Adrenal gland (tissue), 12 donors: ENCODE measurements around the gene ACADS. TPM values are rescaled to one million over a fixed set of nuclear protein-coding genes. Genes with fewer than 3 reads are reported as not detected.
A peak's percentile ranks its signal among the peaks of the same experiment; 100 is the strongest.

Experiments
- DNase-seq, 7 donors: peaks; one replicate each; pipeline ENCODE4 v3.0.0-alpha.2; 2019 to 2020
- H3K27ac ChIP-seq, 5 donors: fragments of 200-600 bp; sonication (generic) in 4 of 5; 1 replicate in 3 of 5; 2 replicates in 2 of 5; pipeline versions ENCODE4 v1.5.1 to v1.8.0; 2016 to 2020; ENCODE audit warnings: mild to moderate bottlenecking in 1 of 5
- H3K27me3 ChIP-seq: fragments of 200-600 bp; 2 replicates; pipeline ENCODE4 v1.8.0; 2021
- H3K36me3 ChIP-seq, 2 donors: fragments of 200-600 bp; replicated peaks in 1 of 2; 1 replicate in 1 of 2; 2 replicates in 1 of 2; pipeline versions ENCODE4 v1.5.1 to v1.8.0; 2018 to 2022
- H3K4me1 ChIP-seq, 2 donors: fragments of 200-600 bp; replicated peaks in 1 of 2; 1 replicate in 1 of 2; 2 replicates in 1 of 2; pipeline versions ENCODE4 v1.5.1 to v1.8.0; 2018 to 2021
- H3K4me3 ChIP-seq, 4 donors: fragments of 200-600 bp; sonication (generic) in 3 of 4; one replicate each; pipeline ENCODE4 v1.5.1; 2016 to 2018
- H3K9me3 ChIP-seq, 3 donors: fragments of 200-600 bp; sonication (generic) in 1 of 3; replicated peaks in 1 of 3; 1 replicate in 2 of 3; 2 replicates in 1 of 3; pipeline versions ENCODE4 v1.5.1 to v1.8.0; 2016 to 2021
- POLR2A ChIP-seq, 2 donors: fragments of 450-650 bp; IDR thresholded peaks; one replicate each; pipeline ENCODE4 v1.6.1; 2017; ENCODE audit warnings: antibody characterized with exemption in 2 of 2, mild to moderate bottlenecking in 2 of 2, moderate library complexity in 1 of 2
- WGBS, 4 donors: extraction: QIAGEN DNeasy Blood & Tissue Kit in 2 of 4; methylation state at CpG; one replicate each; pipeline versions ENCODE4 v1.1.5 to v1.1.7; 2013 to 2017; 5-methylcytosine and 5-hydroxymethylcytosine counted together
- intact Hi-C, 2 donors: fragments of 100-400 bp; cut with DNase I; formaldehyde crosslinking; loops; one replicate each; pipeline versions ENCODE4 v1.14.1 to v1.15.0; 2022 to 2023
- polyA plus RNA-seq, 3 donors: library from polyadenylated mRNA; stranded (reverse); fragments of 200-250 nt in 2 of 3; fragments of 350-450 nt in 1 of 3; fragmentation: Illumina TruSeq in 1 of 3; extraction: RNeasy Lipid Tissue Mini Kit (QIAGEN cat#74804) in 1 of 3; gene quantifications; one replicate each; pipeline ENCODE4 v1.2.3, GENCODE V29; 2013 to 2014
- total RNA-seq, 9 donors: library from RNA; depleted of rRNA in 4 of 9; stranded (reverse); fragments of >200 nt in 4 of 9; fragments of 120-200 nt in 1 of 9; fragmentation: NEBNext Ultra II Directional in 1 of 9; extraction: Animal tissue kit (Norgen Biotek cat#: 25700) in 1 of 9; gene quantifications; one replicate each; pipeline versions ENCODE4 v1.1.0 to v1.2.4, GENCODE V29; 2013 to 2023
- TF ChIP-seq, protein P1 (sequence below), 6 experiments: fragments of 450-650 bp in 4 of 6; fragments of 200-600 bp in 2 of 6; sonication (generic) in 1 of 6; IDR thresholded peaks; 1 replicate in 5 of 6; 2 replicates in 1 of 6; pipeline versions ENCODE4 v1.5.1 to v1.8.0; 2016 to 2021; ENCODE audit warnings: antibody characterized with exemption in 6 of 6, mild to moderate bottlenecking in 2 of 6, moderate library complexity in 1 of 6
- donor health status: healthy with polysubstance abuse.
- donor health status: Bipolar disorder and iron deficiency.
- donor health status: DM: yes; HTN: yes; CAD: no.
- donor health status: DM: no; HTN: no; CAD: no.
- donor health status: DM: no; HTN: no; CAD: no.
- donor health status: DM: yes; HTN: yes; CAD: no.

ACADS gene
- total and polyA plus RNA-seq, 12 donors = 6.2 to 179 (median 81.0) TPM

GRCh38 chr12:120720987-120721801 is 4.4 kb upstream of the ACADS start:
- intact Hi-C loops = no loop called here
- no peak for TF ChIP-seq POLR2A (IDR thresholded peaks at IDR 0.05)
- TF ChIP-seq, protein P1, sequence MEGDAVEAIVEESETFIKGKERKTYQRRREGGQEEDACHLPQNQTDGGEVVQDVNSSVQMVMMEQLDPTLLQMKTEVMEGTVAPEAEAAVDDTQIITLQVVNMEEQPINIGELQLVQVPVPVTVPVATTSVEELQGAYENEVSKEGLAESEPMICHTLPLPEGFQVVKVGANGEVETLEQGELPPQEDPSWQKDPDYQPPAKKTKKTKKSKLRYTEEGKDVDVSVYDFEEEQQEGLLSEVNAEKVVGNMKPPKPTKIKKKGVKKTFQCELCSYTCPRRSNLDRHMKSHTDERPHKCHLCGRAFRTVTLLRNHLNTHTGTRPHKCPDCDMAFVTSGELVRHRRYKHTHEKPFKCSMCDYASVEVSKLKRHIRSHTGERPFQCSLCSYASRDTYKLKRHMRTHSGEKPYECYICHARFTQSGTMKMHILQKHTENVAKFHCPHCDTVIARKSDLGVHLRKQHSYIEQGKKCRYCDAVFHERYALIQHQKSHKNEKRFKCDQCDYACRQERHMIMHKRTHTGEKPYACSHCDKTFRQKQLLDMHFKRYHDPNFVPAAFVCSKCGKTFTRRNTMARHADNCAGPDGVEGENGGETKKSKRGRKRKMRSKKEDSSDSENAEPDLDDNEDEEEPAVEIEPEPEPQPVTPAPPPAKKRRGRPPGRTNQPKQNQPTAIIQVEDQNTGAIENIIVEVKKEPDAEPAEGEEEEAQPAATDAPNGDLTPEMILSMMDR (IDR thresholded peaks at IDR 0.05) = no peak
- Histone ChIP-seq H3K9me3 (no peaks in the 10 kb centered on the region), H3K4me3 (no peak overlapping the region), H3K4me1 (peaks cover 13 to 53% of the 10 kb centered on the region in 2 donors), H3K27me3 (no peaks in the 10 kb centered on the region), H3K27ac (peak overlapping the region in 4 of 5 donors; percentile 48 to 91 (median 82)), H3K36me3 (peaks cover 0 to 82% of the 10 kb centered on the region in 2 donors)
- 55 to 66% (median 61%) methylated on average over 10 of the region's 10 CpGs for WGBS, 4 donors
- no peak for DNase-seq

DNA sequence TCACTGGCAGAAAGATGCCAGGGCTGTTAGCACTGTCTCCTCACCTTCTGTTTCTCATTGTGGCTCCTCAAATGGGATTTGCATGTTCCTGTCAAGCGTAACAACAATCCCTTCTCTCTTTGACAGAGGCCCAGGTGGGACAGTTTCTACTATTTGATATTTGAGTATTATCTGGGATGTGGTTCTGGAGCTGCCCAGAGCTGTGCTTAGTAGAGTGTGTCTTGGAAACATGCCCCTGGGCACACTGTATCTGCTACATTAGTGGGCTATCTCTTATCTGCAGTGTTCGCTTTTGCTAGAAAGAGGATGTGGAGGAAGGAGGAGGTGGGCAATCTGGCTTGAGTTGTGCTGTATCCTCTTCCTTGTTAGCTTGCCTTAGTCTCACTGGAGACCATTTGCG is 3.8 kb upstream of the ACADS start:
- H3K36me3 ChIP-seq = peaks cover 0 to 76% of the 10 kb centered on the region in 2 donors
- no peak overlapping the region for H3K4me3 ChIP-seq
- H3K4me1 ChIP-seq = peaks cover 16 to 59% of the 10 kb centered on the region in 2 donors
- no peaks in the 10 kb centered on the region for H3K27me3 ChIP-seq
- no peaks in the 10 kb centered on the region for H3K9me3 ChIP-seq
- DNase-seq = no peak
- intact Hi-C loops = no loop called here
- peak overlapping the region in 3 of 5 donors; percentile 78 to 91 (median 87) for H3K27ac ChIP-seq
- TF ChIP-seq, protein P1 (IDR thresholded peaks at IDR 0.05) = no peak
- TF ChIP-seq POLR2A (IDR thresholded peaks at IDR 0.05) = no peak
- WGBS, 4 donors = 83 to 94% (median 85%) methylated on average over 3 of the region's 3 CpGs

DNA sequence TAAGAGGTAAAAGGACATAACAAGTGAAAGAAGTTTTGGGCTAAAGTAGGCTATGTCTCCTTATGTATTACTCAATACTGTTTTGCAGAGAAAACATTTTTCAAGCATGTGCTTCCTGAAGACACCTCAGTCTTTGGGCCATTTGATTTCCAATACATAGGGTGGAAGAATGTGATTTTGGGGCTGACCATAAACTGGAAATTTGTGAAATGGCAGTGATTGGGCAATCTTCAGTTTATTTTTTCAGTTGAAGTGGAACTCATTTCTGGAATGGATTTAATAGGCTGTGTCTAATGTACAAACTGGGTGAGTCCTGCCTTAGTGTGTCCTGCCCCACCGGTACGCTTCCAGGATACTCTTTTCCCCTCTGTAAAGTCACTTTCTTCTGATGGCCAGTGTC is 2.8 kb upstream of the ACADS start:
- intact Hi-C loops = no loop called here
- Histone ChIP-seq H3K36me3 (peaks cover 0 to 72% of the 10 kb centered on the region in 2 donors), H3K9me3 (no peaks in the 10 kb centered on the region), H3K4me1 (peaks cover 16 to 56% of the 10 kb centered on the region in 2 donors), H3K27ac (peak overlapping the region in 1 of 5 donors; percentile 91), H3K4me3 (no peak overlapping the region), H3K27me3 (no peaks in the 10 kb centered on the region)
- TF ChIP-seq POLR2A (IDR thresholded peaks at IDR 0.05) = no peak
- TF ChIP-seq, protein P1 (IDR thresholded peaks at IDR 0.05) = no peak
- DNase-seq = no peak
- WGBS, 4 donors = 96 to 100% (median 100%) methylated on average over 2 of the region's 2 CpGs

GRCh38 chr12:120724720-120725119 is 906 bp upstream of the ACADS start:
- intact Hi-C loops = no loop called here
- H3K36me3 ChIP-seq = peaks cover 0 to 66% of the 10 kb centered on the region in 2 donors

More at GRCh38 chr12:120724720-120725119, 906 bp upstream of the ACADS start:
- Histone ChIP-seq H3K27ac (peak overlapping the region in 4 of 5 donors; percentile 53 to 80 (median 75)), H3K27me3 (no peaks in the 10 kb centered on the region), H3K4me1 (peaks cover 16 to 37% of the 10 kb centered on the region in 2 donors), H3K4me3 (no peak overlapping the region), H3K9me3 (no peaks in the 10 kb centered on the region)
- WGBS, 4 donors = 61 to 77% (median 71%) methylated on average over 5 of the region's 5 CpGs
- DNase-seq = no peak
- TF ChIP-seq, protein P1 (IDR thresholded peaks at IDR 0.05) = no peak
- no peak for TF ChIP-seq POLR2A (IDR thresholded peaks at IDR 0.05)
